ENCODE data around the gene EVC.

EVC gene

GRCh38 chr4:5710961-5711478 lies at the start of gene EVC:
Gene EVC (plus strand): TSS chr4:5711201. CDS start chr4:5711381, 180 bp downstream.
- peak; percentile 31 for DNase-seq

DNA sequence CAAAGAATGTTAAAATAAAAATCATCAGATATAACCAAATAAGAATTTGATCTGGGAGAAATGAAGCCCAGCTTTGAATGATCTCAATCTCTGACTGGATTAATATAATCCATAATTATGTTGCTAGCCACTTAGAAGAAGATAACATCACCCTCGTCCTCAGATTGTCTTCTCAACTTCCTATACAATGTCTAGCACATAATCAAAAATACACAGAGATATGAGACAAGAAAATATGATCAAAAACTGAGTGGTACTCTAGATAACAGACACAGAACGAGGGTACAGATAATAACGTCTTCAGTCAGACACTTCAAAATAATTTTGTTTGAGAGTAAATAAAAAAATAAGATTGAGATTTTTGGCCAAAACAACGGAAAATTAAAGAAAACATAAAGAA lies 49.8 kb upstream of the EVC start:
- no peak for DNase-seq

GRCh38 chr4:5662555-5662954 lies 48.4 kb upstream of the EVC start:
- no peak for DNase-seq

- DNase-seq: no peak
Observed at GRCh38 chr4:5664778-5665177, 46.2 kb upstream of the EVC start.

DNA sequence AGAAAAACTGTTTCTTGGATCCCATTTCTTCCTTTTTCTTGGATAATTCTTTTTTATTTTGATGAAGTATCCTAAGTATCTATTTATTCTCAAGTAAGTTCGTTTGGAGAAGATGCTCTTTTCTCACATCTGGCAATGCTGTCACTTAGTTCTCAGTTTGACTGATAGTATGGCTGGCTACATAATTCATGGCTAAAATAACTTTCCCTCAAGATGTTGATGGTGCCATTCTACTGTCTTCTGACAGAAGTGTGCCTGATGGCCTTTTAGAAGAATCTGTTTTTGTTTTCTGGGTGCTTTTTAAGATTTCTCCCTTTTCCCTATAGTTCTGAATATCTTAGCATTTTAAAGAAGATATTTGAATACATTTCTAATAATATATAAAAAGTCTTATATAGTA lies 44.3 kb upstream of the EVC start:
- DNase-seq: no peak

DNA sequence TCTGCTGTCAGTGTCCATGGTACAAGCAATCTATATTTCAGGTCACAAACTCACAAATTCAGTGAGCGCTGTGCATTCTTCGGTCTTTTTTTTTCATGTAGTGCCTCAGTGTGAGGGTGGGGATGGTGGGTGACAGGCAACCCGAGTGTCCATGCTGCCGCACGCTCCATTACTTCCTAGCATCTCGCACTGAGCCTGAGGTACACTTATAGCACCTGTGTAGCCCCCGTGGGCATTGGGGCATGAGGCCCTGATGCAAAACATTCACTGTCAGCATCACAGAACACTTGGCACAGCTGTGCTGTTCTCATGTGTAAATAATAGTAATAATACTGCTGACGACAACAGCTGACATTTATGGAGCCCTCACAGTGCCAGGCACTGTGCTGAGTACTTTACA lies 34.2 kb upstream of the EVC start:
- no peak for DNase-seq

GRCh38 chr4:5678977-5679376 lies 32.0 kb upstream of the EVC start:
- DNase-seq: no peak

- DNase-seq: no peak
Observed at GRCh38 chr4:5683566-5683965, 27.4 kb upstream of the EVC start.

GRCh38 chr4:5685296-5685695 lies 25.7 kb upstream of the EVC start:
- DNase-seq: no peak

GRCh38 chr4:5686338-5686737 lies 24.7 kb upstream of the EVC start:
- DNase-seq: no peak

DNA sequence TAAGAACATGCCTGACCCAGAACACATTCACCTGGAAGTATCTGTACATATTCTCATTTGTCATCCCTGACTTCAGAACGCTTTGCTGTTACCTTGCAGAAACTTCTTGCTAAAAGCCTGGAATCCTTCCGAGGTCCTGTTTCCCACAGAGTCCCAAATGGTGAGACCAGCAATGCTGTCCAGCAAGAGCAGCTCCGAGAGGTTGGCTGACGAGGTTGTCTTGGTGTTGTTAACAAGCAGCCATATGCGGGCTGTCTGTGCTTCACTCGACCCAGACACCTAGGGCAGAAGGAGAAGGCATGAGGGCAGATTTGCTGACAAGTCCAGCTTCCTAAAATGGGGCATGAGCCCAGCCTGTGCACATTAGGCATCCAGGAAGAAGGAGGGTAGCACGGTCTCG lies 21.9 kb upstream of the EVC start:
- no peak for DNase-seq

DNA sequence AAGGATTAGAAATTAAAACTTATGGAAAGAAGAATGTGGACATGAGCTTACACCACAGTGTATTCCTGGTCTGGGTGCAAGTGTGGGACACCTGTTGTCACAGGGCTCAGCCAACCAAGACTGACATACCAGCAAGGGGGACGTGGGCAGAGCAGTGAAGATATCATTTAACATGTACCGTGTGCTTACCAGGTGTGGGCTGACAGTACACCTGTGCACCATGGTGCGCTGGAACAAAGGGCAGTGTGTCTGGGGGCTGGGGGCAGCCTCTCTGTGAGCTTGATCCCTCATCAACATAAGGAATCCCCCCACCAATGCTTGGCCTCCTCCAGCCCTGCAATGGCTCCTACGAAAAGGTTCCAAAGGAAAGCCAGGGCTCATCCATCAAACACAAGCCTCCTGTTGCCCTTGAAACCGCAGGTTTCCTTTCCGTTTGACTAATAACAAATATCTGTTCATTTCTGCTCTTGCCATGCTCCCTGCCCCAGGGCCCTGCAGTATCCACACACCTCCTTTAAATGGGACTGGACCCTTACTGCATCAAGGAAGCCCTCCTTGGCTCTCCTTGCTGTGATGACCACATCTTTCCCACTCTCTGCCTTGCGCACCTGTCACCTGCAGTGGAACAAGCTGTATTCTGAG lies 19.4 kb upstream of the EVC start:
- no peak for DNase-seq

DNA sequence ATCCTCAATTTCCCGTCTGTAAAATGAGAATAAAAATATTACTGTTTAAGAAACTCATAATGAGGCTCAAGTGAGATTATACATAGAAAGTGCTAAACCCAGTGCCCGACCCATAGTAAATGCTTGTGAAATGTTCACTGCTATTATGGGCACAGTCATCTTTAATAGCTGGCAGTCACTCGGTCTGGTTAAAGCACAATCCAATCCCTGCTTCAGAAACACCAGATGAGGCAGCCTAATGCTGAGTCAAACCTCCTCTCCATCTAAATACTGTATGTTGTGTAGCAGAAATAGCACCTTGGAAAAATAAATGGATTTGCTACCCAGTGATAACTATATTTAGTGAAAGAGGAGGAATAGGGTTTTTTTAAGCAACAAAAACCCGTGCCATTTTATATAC lies 17.1 kb upstream of the EVC start:
- no peak for DNase-seq

GRCh38 chr4:5696341-5696740 lies 14.7 kb upstream of the EVC start:
- DNase-seq: no peak

DNA sequence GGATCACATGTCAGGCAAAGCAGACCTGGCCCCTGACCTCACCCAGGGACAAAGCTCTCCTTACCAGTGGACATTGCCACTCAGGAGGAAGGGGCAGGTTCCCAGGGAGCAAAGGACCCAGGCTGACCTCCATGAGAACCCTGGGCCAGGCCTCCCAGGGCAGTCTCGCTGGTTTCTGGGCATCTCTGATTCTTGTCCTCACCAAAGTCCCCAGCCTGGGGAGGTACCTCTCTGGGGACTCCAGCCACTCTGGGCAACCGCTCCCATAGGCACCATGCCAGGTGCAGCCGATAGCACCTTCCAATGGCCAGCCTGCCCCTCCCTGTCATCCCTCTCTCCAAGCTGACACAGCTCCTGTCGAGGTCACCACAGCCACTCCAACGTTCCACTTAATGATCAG lies 10.5 kb upstream of the EVC start:
- DNase-seq: no peak

DNA sequence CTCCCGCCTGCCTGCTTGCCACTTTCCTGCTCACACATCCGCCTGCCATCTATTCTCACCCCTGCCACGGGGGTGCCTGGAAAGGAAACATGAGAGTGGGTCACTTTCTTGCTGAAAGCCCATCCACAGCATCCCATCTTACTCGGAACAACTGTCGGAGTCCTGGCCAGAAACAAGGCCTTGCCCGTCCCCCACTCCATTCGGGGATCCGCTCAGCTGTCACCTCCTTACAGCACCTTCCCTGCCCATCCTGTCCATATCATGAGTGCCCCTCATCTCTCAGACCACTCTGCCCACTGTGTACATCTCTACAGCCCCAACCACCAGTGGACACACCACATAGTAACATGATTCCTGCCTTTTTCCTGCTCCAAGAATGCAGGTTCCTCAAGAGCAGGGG lies 9.0 kb upstream of the EVC start:
- DNase-seq: no peak

DNA sequence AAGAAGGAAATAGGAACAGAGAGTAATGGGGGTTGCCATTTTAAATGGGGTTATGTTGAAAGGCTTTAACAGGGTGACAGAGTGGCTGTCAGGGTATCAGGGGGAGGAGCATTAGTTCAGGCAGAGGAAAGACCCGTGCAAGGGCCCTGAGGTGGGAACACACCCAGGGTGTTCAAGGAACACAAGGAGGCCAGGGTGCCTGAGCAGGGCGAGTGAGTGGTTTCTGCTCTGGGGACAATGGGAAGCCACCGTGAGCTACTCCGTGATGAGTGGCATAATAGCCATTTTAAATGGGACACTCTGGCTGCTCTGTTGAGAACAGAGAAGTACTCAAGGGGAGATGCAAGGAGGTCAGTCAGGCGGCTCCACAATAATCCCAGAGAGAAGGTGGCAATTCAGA lies 7.2 kb upstream of the EVC start:
- DNase-seq: no peak

DNA sequence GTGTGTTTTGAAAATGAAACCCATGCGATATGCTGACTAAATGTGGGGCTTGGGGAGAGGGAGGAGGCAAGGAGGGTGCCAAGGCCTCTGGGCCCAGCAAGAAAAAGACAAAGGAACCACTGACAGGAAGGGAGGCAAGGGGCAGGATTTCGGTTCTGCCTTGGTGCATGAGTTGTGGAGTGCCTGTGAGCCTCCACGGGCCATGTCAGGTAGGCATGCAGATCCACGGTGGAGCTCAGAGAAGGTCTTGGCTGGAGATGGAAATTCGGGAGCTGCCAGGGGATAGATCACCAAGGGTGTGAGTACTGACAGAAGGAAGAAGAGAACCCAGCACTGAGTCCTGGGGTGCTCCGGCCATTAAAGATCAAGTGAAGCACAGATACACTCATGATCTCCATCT lies 6.7 kb upstream of the EVC start:
- no peak for DNase-seq

- no peak for DNase-seq
Observed at GRCh38 chr4:5705647-5706320, 5.2 kb upstream of the EVC start.

DNA sequence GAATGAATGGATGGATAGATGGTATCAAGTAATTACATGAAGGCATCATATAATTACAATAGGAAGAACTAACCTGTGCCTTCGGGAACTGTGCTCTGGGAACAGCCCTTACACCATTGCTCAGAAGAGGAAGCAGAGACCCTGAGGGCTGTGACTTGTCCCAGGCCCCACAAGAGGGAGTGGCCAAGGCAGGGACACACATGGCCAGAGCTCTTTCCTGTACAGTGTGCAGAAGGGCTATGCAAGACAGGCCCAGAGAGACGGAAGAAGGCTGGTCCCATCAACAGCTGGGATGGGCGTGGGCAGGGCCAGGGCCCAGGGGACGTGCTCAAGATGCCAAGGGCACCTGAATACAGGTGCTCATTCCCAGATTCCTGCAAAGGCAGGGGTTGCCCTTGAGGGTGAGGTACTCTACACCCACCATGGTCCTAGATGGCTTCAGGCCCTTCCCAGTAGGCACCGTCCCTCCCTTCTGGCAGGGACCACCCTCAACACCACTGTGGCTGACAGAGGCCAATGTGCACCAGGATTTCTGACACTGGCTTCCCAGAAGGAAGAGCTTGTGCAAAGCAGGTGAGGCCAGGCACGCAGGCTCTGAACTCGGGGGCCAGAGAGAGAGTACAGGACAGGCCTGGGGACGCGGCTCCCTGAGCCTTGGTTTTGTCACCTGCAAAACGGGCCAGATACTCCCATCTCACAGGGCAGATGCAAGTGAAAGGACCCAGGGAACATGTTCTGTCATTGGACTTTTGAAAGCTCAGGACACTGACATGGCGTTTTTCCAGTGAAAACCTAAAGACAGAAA lies 4.3 kb upstream of the EVC start:
- DNase-seq: no peak

DNA sequence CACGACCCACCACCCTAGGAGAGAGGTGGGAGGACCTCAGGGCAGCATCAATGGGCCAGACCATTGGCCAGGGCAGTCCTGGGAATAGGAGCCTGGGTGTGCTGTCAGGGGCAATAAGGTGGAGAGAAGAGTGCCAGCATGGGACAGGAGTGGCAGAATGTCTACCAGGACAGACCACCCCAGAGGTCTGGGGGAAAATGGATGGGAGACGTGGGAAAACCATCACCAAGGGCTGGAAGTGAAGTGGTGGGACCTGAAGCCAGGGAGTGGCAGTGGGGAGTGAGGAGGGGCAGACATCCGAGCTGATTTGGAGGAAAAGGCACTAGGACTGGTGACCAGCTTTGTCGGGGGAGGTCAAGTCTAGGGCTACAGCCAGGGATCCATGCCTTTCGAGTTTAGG lies 3.6 kb upstream of the EVC start:
- no peak for DNase-seq

DNA sequence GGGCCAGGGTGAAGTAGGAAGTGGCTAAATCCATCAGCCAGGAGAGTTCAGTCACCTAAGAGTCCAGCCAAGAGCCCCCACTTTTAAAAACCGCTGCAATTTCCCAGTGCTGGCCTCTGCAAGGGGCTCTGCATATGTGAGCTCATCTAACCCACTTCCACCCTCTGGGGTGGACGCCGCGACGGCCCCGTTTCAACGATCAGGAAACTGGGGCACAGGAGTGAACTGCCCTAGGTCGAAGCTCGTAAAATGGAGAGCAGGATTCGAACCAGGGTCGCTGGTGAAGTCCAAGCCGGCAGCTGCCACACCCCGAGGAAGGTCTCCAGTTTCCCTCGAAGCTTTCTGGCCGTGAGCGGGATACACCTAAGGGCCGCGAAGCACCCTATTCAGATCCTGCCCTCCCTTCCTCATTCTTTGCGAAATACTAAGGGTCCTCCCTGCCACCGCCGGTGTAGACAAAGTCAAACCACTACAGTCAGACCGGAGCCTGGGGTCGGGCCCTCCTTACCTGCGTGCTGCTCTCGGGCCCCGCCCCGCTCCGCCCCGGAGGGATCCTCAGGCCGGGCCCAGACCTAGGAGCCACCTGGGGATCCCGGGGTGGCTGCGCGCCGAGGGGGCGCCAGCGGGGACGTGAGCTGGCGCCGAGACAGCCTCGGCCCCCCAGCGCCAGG lies 3.1 kb upstream of the EVC start:
- no peak for DNase-seq

DNA sequence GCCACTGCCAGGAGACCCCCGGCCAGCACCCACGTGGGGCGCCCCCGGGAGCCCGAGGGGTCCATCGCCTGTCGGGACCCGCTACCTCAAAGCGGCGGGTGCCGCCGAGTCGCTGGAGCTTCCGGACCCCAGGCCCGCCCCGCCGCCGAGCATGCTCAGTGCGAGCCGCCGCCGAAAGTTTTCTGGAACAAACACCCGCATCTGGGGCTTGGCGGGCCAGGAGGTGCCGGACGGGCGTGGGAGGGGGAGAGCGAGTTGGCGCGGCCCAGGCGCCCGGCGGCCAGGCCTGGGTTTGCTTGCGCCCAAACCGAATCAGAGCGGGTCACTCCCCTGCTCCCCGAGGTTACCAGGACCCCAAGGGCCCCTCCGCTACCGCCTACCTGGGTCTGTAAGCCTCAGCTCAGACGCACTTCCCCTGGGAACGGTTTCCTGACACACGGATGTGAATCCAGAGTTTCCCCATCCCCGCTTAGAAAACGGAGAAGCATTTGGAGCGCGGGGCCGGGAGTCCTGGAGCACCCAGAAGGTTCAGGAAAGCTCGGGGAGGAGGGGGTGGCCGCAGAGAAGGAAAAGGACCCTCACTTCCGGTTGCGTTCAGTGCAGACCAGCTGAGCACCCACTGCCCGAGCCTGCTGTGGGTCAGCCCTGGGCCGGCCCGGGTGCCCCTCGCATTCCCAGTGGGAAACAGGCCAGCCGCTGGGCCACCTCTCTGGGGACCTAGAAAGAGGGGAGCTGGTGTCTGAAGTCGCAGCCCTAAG lies 2.4 kb upstream of the EVC start, which contains the start of gene EVC2:
Gene EVC2, minus strand, starts transcription at position 111 of the 758 bp plus-strand sequence. Its CDS starts 46 bp downstream, at position 65.
- DNase-seq: no peak
